Astrocyte of the spinal cord (primary cell): ENCODE results near the gene TTC9B.
"Not testable (repeated sequence)": the region's sequence is repeated elsewhere in the genome, so short reads cannot be mapped to it uniquely, and the experiment has no call there.

Experiments
- DNase-seq: peaks from one replicate; pipeline ENCODE4 v3.0.0; 2011; ENCODE audit warnings: low read depth, low spot score
- H3K4me3 ChIP-seq: 2 replicates; pipeline ENCODE4 v1.5.1; 2011; ENCODE audit warnings: low read depth, mild to moderate bottlenecking, low read length, moderate library complexity
- in situ Hi-C: cut with HindIII; loops from 2 replicates; pipeline ENCODE4 v1.10.0; 2017; ENCODE audit warnings: low sequenced_read_pairs
- TF ChIP-seq, protein P1 (sequence below): IDR thresholded peaks from 2 replicates; pipeline ENCODE4 v1.5.1; 2012; ENCODE audit warnings: low read depth, mild to moderate bottlenecking, low read length, inconsistent platforms

Gene TTC9B

DNA sequence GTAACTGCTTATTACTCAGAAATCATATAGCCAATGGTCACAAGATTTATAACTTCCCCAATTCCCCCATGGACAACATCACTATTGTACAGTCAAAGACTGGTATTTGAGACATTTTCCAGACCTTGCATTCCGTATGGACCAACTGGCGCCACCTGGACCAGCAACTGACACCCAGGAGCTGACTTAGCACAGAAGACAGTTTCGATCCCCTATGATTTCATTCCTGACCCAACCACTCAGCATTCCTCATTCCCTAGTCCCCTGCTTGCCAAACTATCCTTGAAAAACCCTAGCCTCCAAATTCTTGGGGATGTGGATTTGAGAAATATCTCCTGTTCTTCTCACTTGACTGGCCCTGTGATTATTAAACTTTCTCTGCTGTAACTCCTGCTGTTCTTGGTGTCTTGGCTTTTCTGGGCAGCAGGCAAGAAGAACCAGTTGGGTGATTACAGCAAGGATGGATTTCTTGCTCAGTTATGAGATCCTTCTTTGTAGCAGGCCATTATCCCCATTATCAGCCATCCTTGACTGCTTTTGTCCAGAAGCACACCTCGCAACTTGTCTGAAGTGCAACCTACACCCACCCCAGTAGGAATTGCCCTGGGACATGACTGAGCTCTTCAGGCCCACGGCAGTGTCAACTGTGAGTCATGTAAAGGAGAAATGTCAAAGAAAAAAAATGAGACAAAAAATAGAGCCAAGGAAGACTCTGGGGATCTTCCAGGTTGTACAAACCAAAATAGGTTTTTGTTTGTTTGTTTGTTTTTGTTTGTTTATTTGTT is 40.7 kb downstream of the TTC9B start:
- no peak overlapping the region for H3K4me3 ChIP-seq
- in situ Hi-C loops, result no loop called here
- DNase-seq, result no peak
- TF ChIP-seq, protein P1, sequence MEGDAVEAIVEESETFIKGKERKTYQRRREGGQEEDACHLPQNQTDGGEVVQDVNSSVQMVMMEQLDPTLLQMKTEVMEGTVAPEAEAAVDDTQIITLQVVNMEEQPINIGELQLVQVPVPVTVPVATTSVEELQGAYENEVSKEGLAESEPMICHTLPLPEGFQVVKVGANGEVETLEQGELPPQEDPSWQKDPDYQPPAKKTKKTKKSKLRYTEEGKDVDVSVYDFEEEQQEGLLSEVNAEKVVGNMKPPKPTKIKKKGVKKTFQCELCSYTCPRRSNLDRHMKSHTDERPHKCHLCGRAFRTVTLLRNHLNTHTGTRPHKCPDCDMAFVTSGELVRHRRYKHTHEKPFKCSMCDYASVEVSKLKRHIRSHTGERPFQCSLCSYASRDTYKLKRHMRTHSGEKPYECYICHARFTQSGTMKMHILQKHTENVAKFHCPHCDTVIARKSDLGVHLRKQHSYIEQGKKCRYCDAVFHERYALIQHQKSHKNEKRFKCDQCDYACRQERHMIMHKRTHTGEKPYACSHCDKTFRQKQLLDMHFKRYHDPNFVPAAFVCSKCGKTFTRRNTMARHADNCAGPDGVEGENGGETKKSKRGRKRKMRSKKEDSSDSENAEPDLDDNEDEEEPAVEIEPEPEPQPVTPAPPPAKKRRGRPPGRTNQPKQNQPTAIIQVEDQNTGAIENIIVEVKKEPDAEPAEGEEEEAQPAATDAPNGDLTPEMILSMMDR, result no peak

DNA sequence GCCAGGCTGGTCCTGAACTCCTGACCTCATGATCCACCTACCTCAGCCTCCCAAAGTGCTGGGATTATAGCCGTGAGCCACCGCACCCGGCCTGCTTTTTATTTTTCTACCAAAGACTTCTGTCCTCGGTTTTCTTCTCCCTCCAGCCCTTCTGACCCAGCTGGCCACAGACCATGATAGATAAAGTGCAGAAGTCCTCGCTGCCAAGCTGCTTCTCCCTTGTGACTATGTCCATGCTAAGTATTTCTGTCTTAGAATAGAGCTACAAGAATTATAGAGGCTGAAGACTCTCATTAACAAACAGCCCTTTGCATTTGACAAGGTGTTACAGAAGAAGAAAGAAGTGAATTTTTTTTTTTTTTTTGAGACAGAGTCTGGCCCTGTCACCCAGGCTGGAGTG is 42.4 kb downstream of the TTC9B start:
- in situ Hi-C loops, result no loop called here
- TF ChIP-seq, protein P1, result no peak
- no peak for DNase-seq
- no peak overlapping the region for H3K4me3 ChIP-seq

DNA sequence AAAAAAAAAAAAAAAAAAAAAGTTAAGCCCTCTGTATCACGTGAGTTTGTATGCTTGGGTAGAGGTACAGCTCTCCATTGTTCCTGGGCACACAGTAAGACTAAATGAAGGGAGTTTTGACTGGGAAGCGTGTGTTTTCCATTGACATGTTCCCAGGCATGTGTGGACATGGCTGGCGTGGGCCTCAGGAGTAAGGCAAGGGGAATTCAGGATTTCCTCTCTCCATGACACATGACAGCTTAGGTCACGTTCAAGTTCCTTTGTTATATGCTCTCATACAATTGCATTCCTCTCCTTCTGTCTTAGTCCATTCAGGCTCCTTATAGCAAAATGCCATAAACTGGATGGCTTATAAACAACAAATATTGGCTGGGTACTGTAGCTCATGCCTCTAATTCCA is 44.1 kb downstream of the TTC9B start:
- DNase-seq, result no peak

DNA sequence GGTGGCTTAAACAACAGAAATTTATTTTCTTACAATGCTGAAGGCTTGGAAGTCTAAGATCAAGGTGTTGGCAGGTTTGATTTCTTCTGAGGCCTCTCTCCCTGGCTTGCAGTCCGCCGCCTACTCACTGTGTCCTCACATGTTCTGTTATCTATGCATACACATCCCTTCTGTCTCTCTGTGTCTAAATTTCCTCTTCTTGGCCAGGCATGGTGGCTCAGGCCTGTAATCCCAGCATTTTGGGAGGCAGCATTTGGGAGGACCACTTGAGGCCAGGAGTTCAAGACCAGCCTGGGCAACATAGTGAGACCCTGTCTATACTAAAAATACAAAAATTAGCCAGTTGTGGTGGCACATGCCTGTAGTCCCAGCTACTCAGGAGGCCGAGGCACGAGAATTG is 46.9 kb downstream of the TTC9B start:
- DNase-seq, in situ Hi-C loops, H3K4me3 ChIP-seq: not testable (repeated sequence)

More for the DNA sequence above, 44.1 kb downstream of the TTC9B start:
- TF ChIP-seq, protein P1, result no peak
- in situ Hi-C loops, result no loop called here
- H3K4me3 ChIP-seq, result no peak overlapping the region

DNA sequence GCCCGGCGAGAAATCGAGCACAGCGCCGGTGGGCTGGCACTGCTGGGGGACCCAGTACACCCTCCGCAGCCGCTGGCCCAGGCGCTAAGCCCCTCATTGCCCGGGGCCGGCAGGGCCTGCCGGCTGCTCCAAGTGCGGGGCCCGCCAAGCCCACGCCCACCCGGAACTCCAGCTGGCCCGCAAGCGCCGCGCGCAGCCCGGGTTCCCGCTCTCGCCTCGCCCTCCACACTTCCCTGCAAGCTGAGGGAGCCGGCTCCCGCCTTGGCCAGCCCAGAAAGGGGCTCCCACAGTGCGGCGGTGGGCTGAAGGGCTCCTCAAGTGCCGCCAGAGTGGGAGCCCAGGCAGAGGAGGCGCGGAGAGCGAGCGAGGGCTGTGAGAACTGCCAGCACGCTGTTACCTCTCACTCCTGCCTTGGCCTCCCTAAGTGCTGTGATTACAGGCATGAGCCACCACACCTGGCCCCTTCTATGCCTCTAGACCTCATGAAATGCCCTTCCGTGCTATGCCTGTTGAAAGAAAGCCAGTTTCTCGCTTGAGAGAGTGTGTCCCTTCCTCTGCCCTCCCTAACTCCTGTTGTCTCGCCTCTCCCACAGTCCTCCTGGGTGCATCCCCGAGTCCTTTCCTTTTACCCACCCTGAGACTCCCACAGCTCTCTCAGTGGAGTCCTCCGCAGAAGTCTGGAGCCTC is 47.7 kb downstream of the TTC9B start:
- in situ Hi-C loops, DNase-seq: not testable (repeated sequence)

DNA sequence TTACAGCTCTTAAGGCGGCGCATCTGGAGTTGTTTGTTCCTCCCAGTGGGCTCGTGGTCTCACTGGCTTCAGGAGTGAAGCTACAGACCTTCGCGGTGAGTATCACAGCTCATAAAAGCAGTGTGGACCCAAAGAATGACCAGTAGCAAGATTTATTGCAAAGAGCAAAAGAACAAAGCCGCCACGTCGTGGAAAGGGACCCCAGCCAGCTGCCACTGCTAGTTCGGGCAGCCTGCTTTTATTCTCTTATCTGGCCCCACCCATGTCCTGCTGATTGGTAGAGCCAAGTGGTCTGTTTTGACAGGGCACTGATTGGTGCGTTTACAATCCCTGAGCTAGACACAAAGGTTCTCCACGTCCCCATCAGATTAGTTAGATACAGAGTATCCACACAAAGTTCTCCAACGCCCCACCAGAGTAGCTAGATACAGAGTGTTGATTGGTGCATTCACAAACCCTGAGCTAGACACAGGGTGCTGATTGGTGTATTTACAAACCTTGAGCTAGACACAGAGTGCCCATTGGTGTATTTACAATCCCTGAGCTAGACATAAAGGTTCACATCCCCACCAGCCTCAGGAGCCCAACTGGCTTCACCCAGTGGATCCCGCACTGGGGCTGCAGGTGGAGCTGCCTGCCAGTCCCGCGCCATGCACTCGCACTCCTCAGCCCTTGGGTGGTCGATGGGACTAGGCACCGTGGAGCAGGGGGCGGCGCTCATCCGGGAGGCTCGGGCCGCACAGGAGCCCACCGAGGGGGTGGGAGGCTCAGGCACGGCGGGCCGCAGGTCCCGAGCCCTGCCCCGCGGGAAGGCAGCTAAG is 48.5 kb downstream of the TTC9B start:
- DNase-seq, H3K4me3 ChIP-seq, in situ Hi-C loops: not testable (repeated sequence)

More for the DNA sequence above, 47.7 kb downstream of the TTC9B start:
- not testable (repeated sequence) for H3K4me3 ChIP-seq
